Upper lobe of left lung (tissue), 6 donors: ENCODE results near the gene CD2AP. TPM values are rescaled to one million over a fixed set of nuclear protein-coding genes. Genes with fewer than 3 reads are reported as not detected.

Experiments
- ATAC-seq, 2 donors: fragments of 200-7000 bp; cut with Tn5 transposase; one replicate each; pipeline ENCODE4 v1.9.1; 2022; ENCODE audit warnings: mild to moderate bottlenecking in 2 of 2, moderate library complexity in 2 of 2; ENCODE audit not compliant: low FRiP score in 2 of 2
- DNase-seq, 2 donors: peaks; one replicate each; pipeline ENCODE4 v3.0.0-alpha.2; 2019 to 2020
- H3K27ac ChIP-seq, 4 donors: fragments of 200-600 bp; sonication (generic); one replicate each; pipeline ENCODE4 v1.5.1; 2016 to 2019
- H3K27me3 ChIP-seq, 4 donors: fragments of 200-600 bp; sonication (generic); one replicate each; pipeline ENCODE4 v1.5.1; 2017 to 2019
- H3K36me3 ChIP-seq, 4 donors: fragments of 200-600 bp; sonication (generic); one replicate each; pipeline ENCODE4 v1.5.1; 2016 to 2019
- H3K4me1 ChIP-seq, 4 donors: fragments of 200-600 bp; sonication (generic); one replicate each; pipeline ENCODE4 v1.5.1; 2018 to 2019
- H3K4me3 ChIP-seq, 4 donors: fragments of 200-600 bp; sonication (generic); one replicate each; pipeline ENCODE4 v1.5.1; 2017 to 2019; ENCODE audit warnings: mild to moderate bottlenecking in 2 of 4, moderate library complexity in 1 of 4
- H3K9me3 ChIP-seq, 4 donors: fragments of 200-600 bp; sonication (generic); one replicate each; pipeline ENCODE4 v1.5.1; 2018 to 2019
- EP300 ChIP-seq, 4 donors: sonication (generic); formaldehyde crosslinking; IDR thresholded peaks; one replicate each; pipeline ENCODE4 v1.5.1; 2017; ENCODE audit warnings: antibody characterized with exemption in 4 of 4, control low read depth in 2 of 4
- POLR2A ChIP-seq, 4 donors: fragments of 450-650 bp; IDR thresholded peaks; one replicate each; pipeline ENCODE4 v1.5.1; 2016 to 2017; ENCODE audit warnings: antibody characterized with exemption in 4 of 4, mild to moderate bottlenecking in 2 of 4
- POLR2AphosphoS5 ChIP-seq, 2 donors: sonication (generic); formaldehyde crosslinking; IDR thresholded peaks; one replicate each; pipeline ENCODE4 v1.5.1; 2017; ENCODE audit warnings: antibody characterized with exemption in 2 of 2
- WGBS, 2 donors: methylation state at CpG; one replicate each; pipeline ENCODE4 v1.1.5; 2017 to 2018; 5-methylcytosine and 5-hydroxymethylcytosine counted together
- small RNA-seq, 4 donors: library from RNA; depleted of rRNA; stranded (forward); fragments of <200 nt; gene quantifications; one replicate each; pipeline ENCODE3, GENCODE V24; 2016
- total RNA-seq, 6 donors: library from RNA; depleted of rRNA in 4 of 6; stranded (reverse); fragments of >200 nt in 4 of 6; gene quantifications; one replicate each; pipeline versions ENCODE4 v1.1.0 to v1.2.1, GENCODE V29; 2016 to 2021
- TF ChIP-seq, protein P1 (sequence below), 6 experiments: fragments of 450-650 bp in 4 of 6; fragments of 200-600 bp in 2 of 6; sonication (generic) in 2 of 6; IDR thresholded peaks; one replicate each; pipeline ENCODE4 v1.5.1; 2016 to 2019; ENCODE audit warnings: antibody characterized with exemption in 6 of 6
- donor health status: DM: no; HTN: no; CAD: no; lungs with moderate emphysema.
- donor health status: DM: no; HTN: yes; CAD: no; lungs with severe emphysema.

The CD2AP gene
- total RNA-seq, 6 donors from 2014 or later, result 22.0 to 86.5 (median 29.3) TPM

DNA sequence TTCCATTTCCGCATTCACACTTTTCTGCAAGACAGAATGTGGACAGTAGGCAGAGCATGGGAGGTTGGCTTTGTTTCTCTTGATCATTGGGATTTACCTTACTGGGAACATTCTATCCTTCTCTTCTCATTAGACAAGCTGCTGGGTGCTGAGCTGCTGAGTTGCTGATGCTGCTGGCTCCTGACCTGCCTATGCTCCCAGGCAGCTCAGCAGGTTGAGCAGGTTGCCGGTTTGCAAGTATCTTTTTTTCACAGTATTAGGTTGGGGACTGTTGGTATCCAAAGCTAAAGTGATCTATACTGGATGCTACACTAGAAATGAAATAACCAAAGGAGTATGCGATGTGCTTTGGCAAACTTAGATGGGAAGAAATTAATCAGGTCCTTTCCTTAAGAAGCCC, 197.1 kb downstream of the CD2AP start:
- H3K36me3 ChIP-seq, result no peaks in the 10 kb centered on the region
- H3K9me3 ChIP-seq, result no peaks in the 10 kb centered on the region
- 84 to 87% methylated on average over 3 of the region's 3 CpGs for WGBS, 2 donors
- TF ChIP-seq, protein P1, sequence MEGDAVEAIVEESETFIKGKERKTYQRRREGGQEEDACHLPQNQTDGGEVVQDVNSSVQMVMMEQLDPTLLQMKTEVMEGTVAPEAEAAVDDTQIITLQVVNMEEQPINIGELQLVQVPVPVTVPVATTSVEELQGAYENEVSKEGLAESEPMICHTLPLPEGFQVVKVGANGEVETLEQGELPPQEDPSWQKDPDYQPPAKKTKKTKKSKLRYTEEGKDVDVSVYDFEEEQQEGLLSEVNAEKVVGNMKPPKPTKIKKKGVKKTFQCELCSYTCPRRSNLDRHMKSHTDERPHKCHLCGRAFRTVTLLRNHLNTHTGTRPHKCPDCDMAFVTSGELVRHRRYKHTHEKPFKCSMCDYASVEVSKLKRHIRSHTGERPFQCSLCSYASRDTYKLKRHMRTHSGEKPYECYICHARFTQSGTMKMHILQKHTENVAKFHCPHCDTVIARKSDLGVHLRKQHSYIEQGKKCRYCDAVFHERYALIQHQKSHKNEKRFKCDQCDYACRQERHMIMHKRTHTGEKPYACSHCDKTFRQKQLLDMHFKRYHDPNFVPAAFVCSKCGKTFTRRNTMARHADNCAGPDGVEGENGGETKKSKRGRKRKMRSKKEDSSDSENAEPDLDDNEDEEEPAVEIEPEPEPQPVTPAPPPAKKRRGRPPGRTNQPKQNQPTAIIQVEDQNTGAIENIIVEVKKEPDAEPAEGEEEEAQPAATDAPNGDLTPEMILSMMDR (IDR thresholded peaks at IDR 0.05), result no peak
- no peak for TF ChIP-seq EP300 (IDR thresholded peaks at IDR 0.05)
- TF ChIP-seq POLR2AphosphoS5 (IDR thresholded peaks at IDR 0.05), result no peak
- no peak for TF ChIP-seq POLR2A (IDR thresholded peaks at IDR 0.05)
- H3K4me3 ChIP-seq, result no peak overlapping the region
- ATAC-seq (no peak), DNase-seq (no peak)
- H3K27me3 ChIP-seq, result no peaks in the 10 kb centered on the region
- H3K27ac ChIP-seq, result no peak overlapping the region
- no peaks in the 10 kb centered on the region for H3K4me1 ChIP-seq

Small RNA genes within 50 kb of the gene (small RNA-seq; reads per million reads assigned to genes)
- 0 reads per million in 4 donors for gene RF00019

Other genes with a start within 250 kb of the CD2AP start
- gene TNFRSF21, start 167.9 kb upstream of the CD2AP start, total RNA-seq, result 10 to 100 TPM; 11.7 to 56.1 (median 20.6) TPM
- gene ADGRF4, start 220.8 kb downstream of the CD2AP start, total RNA-seq, result under 1 TPM in 4 of 6 donors, not detected in 2; 0.15 to 0.20 (median 0.18) TPM